Purkinje cell (primary cell): Measurements from ENCODE around the gene SMC4. TPM values are rescaled to one million over a fixed set of nuclear protein-coding genes. Genes with fewer than 3 reads are reported as not detected.

ENCODE experiments used
- polyA plus RNA-seq: library from polyadenylated mRNA; unstranded; fragments of >200 nt; fragmentation: Nextera tagmentation; gene quantifications from 2 replicates; pipeline ENCODE4 v1.2.1, GENCODE V29; 2014

Gene SMC4
- 32.9 and 50.9 TPM in 2 replicates for polyA plus RNA-seq

GRCh38 chr3:160399125-160400029 is at the start of gene SMC4, which contains the start of gene IFT80:
Gene SMC4 (plus strand): TSS chr3:160399650. CDS start chr3:160400827, 1,177 bp downstream.
Gene IFT80 (minus strand): TSS chr3:160399225. CDS start chr3:160384600, 14,625 bp downstream.

GRCh38 chr3:160449636-160450598 is 50.5 kb downstream of the SMC4 start, which contains the start of gene TRIM59:
Gene TRIM59 (minus strand): TSS chr3:160449786. CDS start chr3:160439183, 10,603 bp downstream.

Other genes starting within 250 kb of the SMC4 start
- gene C3orf80, start 174.2 kb upstream of the SMC4 start, polyA plus RNA-seq = 11.7 and 14.2 TPM in 2 replicates
- 33.6 and 48.5 TPM in 2 replicates for gene IFT80, start 425 bp upstream of the SMC4 start, polyA plus RNA-seq
- gene TRIM59, start 50.1 kb downstream of the SMC4 start, polyA plus RNA-seq = 0.54 and 1.1 TPM in 2 replicates
- gene KPNA4, start 165.9 kb downstream of the SMC4 start, polyA plus RNA-seq = 35.0 and 36.1 TPM in 2 replicates